Measurements from ENCODE around the gene NPLOC4.
A peak's percentile ranks its signal among the peaks of the same experiment; 100 is the strongest.

The NPLOC4 gene

GRCh38 chr17:81566461-81567126 is 70.3 kb downstream of the NPLOC4 start:
- DNase-seq (ENCODE audit: low read depth in 2 of 2), result no peak

- no peak for DNase-seq (ENCODE audit: low read depth in 2 of 2)
Observed at GRCh38 chr17:81565231-81565630, 71.7 kb downstream of the NPLOC4 start.

GRCh38 chr17:81564778-81565177 is 72.1 kb downstream of the NPLOC4 start:
- no peak for DNase-seq (ENCODE audit: low read depth in 2 of 2)

GRCh38 chr17:81563861-81564586 is 72.9 kb downstream of the NPLOC4 start:
- DNase-seq (ENCODE audit: low read depth in 2 of 2), result no peak

- DNase-seq (ENCODE audit: low read depth in 2 of 2), result no peak
Observed at GRCh38 chr17:81561494-81561885, 75.4 kb downstream of the NPLOC4 start.

- DNase-seq (ENCODE audit: low read depth in 2 of 2), result no peak
Observed at GRCh38 chr17:81558941-81559806, 77.7 kb downstream of the NPLOC4 start.

- DNase-seq (ENCODE audit: low read depth in 2 of 2), result no peak
Observed at GRCh38 chr17:81558115-81558468, 78.8 kb downstream of the NPLOC4 start.

GRCh38 chr17:81557276-81558114 is 79.4 kb downstream of the NPLOC4 start:
- DNase-seq (ENCODE audit: low read depth in 2 of 2), result no peak

- no peak for DNase-seq (ENCODE audit: low read depth in 2 of 2)
Observed at GRCh38 chr17:81556863-81557262, 80.0 kb downstream of the NPLOC4 start.

DNA sequence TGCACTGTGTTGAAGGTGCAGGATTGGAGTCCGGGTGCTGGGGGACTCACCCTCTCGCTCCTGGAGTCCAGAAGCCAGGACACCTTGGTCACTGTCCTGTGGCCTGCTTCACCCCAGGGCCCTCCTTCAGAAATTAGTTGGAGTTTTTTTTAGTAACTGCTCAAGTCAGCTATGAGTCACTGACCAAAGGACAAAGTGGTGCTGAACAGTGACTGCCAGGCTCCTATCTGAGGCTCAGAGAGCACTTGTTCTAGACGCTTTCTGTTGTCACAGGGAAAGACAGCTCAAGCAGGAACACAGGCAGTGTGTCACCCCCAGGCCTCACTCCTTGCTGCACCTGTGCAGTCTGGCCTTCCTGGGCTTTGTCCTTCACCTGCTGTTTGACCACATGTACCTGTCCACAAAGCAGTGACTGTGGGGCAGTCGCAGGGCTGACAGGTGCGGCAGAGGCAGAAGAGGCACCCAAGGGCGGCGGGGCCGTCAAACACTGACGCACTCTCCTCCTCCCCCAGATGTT is 80.7 kb downstream of the NPLOC4 start:
- DNase-seq (ENCODE audit: low read depth in 2 of 2), result no peak

DNA sequence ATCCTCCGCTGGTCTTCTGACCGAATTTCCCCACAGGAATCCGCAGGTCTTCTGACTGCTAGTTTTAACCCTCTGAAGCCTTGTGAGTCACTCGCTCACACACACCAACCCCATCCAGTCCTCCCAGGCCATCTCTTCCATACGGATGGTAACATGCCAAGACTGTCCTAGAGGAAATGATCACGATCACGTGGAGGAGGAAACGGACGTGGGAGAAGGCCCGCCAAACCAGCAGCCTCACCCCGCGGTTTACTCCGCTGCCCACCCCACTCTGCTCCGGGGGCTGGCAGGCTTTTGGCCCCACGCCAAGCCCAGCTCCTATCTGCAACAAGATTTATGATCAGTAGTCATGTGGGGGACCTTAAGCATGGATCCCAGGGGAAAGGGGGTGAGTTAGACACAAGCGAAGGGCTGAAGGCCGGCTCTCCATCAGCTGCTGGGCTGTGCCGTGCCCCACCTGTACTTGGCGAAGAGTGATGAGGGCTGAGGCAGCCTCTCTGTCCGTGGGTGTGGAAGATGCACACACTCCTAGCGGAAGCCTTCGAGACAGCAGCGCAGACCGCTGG is 83.2 kb downstream of the NPLOC4 start:
- no peak for DNase-seq (ENCODE audit: low read depth in 2 of 2)

DNA sequence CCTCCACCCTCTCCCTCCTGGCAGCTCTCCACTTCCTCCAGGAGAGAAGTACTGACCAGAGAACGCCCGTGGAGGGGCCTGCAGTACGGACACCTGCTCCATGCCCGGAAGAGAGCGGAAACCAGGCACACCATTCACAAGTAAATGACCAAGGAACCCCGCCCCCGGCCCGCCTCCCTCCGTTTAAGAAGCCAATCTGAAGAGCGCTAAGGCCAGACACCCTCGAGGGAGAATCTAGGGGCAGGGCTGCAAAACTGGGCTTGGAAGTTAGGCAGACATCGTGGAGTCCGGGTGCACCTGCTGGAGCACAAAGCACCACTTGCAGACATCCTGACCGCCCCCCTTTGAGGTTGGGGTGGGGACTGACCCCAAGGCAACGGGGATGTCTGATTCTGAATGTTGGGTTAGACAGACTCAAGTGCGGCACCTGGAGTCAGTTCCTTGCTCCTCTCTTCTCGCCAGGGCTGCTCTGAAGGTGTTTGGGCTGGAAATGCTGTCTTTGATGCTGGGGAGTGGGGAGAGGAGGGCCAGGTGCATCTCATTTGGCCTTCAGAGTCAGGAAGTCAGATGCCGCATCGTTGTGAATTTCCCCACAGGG is 83.8 kb downstream of the NPLOC4 start:
- DNase-seq (ENCODE audit: low read depth in 2 of 2), result peak; percentile 67 to 74

GRCh38 chr17:81552244-81553017 is 84.5 kb downstream of the NPLOC4 start, which contains the start of gene FAAP100:
Gene FAAP100, minus strand, starts transcription at chr17:81552353. Its CDS starts 23 bp downstream, at chr17:81552330.
- peak; percentile 69 to 71 for DNase-seq (ENCODE audit: low read depth in 2 of 2)

DNA sequence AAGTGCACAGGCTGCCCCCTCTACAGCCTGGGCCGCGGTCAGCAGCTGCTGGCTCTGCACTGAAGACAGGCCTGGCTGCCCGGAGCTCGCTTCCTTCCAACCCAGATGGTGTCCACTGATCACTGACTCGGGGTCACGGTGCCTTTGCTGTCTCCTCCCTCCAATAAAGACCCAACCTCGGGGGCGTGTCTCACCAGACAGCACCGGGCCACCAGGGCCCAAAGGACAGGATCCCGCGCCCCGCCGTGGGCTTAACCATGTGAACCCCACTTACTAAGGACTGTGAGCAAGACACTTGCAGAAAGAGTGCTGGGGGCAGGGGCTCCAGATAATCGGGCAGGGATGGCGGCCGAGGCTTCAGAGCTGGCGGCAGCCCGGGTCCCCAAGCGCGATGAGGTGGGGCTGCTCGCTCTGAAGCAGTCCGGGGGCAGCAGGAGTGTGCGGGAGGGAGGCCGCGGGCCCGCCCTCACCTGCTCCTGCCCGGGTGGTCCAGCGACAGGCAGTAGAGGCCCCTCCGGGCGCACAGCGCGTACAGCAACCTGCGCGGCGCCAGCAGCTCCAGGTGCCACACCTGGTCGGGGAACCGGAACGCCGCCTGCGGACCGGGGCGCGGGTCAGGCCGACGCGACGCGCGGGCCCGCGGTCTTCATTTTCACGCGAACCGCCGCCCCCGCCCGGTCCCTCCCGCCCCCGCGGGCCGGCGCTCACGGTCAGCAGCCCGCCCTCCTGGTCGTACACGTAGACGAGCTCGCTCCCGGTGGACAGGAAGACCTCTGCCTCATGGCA is 85.3 kb downstream of the NPLOC4 start:
- no peak for DNase-seq (ENCODE audit: low read depth in 2 of 2)

- DNase-seq (ENCODE audit: low read depth in 2 of 2), result no peak
Observed at GRCh38 chr17:81550830-81551457, 86.0 kb downstream of the NPLOC4 start.

DNA sequence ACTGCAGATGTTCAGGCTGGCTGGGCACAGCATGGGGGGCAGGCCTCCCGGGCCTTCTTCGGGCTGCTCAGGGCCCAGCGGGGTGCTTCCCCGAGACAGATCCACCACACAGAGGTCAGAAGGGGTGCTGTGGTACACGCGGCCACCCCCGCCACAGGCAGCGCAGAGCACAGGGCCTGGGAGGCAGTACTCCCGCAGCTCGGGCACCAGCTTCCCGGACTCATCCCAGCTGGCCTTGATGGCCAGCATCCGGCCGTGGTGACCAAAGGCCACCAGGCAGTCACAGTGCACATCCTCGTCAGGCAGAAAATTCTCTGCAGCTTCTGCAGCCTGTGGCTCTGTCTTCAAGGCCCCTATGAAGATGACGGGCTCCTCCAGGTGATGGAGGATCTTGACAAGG is 86.6 kb downstream of the NPLOC4 start:
- DNase-seq (ENCODE audit: low read depth in 2 of 2), result no peak

DNA sequence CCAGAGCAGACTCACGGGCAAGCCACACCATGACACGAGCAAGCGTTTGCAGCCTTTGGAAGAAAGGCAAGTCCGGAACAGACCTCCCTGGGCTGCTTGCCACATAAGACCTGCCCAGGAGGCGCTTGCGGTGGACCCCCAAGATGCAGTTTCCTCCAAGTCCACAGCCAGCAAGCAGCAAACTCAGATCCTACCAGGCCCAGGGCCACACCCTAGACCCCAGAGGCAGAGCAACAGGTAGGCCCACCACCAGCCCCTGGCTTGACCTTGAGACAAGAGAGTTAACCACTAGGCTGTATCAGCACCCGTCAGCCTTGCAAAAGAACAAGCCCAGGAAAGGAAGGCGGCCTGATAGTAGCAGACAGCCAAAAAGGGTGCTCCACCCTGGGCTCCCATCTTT is 87.1 kb downstream of the NPLOC4 start:
- no peak for DNase-seq (ENCODE audit: low read depth in 2 of 2)

DNA sequence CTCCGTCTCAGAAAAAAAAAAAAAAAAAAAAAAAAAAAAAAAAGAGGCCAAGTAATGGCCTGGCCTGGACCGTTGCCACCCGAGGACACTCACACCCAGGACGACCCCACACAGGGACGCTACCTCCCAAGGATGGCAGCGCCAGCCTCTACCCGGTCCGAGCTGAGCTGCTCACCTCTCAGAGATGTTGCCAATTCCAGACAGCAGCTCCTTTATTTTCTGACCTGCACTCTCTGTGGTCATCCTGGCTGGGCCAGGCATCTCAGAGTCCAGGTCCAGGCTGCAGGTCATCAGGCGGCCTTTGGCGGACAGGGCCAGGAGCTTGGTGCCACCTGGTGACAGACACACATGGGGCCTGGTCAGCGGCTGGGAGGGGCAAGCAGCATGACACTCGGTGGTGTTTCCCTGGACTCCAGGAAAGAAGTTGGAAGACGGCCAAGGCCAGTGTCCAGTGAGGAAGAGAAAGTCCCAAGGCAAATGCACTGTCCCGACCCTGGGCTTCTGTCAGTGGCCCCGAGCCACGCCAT is 87.8 kb downstream of the NPLOC4 start:
- DNase-seq (ENCODE audit: low read depth in 2 of 2), result no peak
